ENCODE measurements around the gene EXD3. TPM values are rescaled to one million over a fixed set of nuclear protein-coding genes. Genes with fewer than 3 reads are reported as not detected.
A peak's percentile ranks its signal among the peaks of the same experiment; 100 is the strongest.

EXD3 gene
- polyA plus RNA-seq, 1 of the 3 experiments (the other 2 are of a cell fraction): 11.5 TPM

GRCh38 chr9:137435980-137436760, 13.2 kb upstream of the EXD3 start (continued):
- TF ChIP-seq MXI1 (IDR thresholded peaks at IDR 0.05; ENCODE audit: low read depth, low read length) (no peak), SMC3 (IDR thresholded peaks at IDR 0.05; ENCODE audit: low read depth, low read length) (no peak), RFX5 (IDR thresholded peaks at IDR 0.05; ENCODE audit: low read length) (no peak), USF2 (IDR thresholded peaks at IDR 0.05; ENCODE audit: borderline replicate concordance, low read depth, low read length) (no peak), ELF1 (IDR thresholded peaks at IDR 0.05) (no peak), TAF1 (IDR thresholded peaks at IDR 0.05; ENCODE audit: borderline replicate concordance, low read depth, low read length) (no peak), YY1 (IDR thresholded peaks at IDR 0.05; ENCODE audit: low read depth) (no peak)

GRCh38 chr9:137435381-137435891, 12.5 kb upstream of the EXD3 start:
- no peak for DNase-seq
- Histone ChIP-seq H2AFZ (ENCODE audit: low read depth) (peak overlapping the region; percentile 41; the same call in 1 of the 2 replicates), H3F3A (replicated peaks; ENCODE audit: insufficient read depth) (no peaks in the 10 kb centered on the region), H3K4me3 (ENCODE audit: low read depth in 2 of 2, low read length in 1 of 2) (no peak overlapping the region), H3K27ac (ENCODE audit: low read depth in 2 of 2, low read length in 1 of 2) (peak overlapping the region in 1 of 2 experiments; percentile 24; a peak in 1 of 4 replicates), H3K4me2 (peak overlapping the region; percentile 41; the same call in 1 of the 2 replicates), H3K9me2 (no peaks in the 10 kb centered on the region), H3K36me3 (replicated peaks in 1 of 2; ENCODE audit: control insufficient read depth in 1 of 2, insufficient read depth in 2 of 2, low read length in 1 of 2) (no peaks in the 10 kb centered on the region), H3K79me2 (ENCODE audit: insufficient read depth) (no peaks in the 10 kb centered on the region), H3K9me3 (no peaks in the 10 kb centered on the region), H3K4me1 (ENCODE audit: control insufficient read depth in 1 of 2, insufficient read depth in 2 of 2, low read depth in 1 of 2, low read length in 1 of 2) (peaks cover 2 to 4% of the 10 kb centered on the region in 2 experiments; a peak in 2 of 4 replicates), H4K20me1 (ENCODE audit: insufficient read depth) (no peaks in the 10 kb centered on the region), H3K9ac (no peak overlapping the region; the same call in 1 of the 2 replicates), H3K27me3 (ENCODE audit: insufficient read depth) (no peaks in the 10 kb centered on the region)
- ChIA-PET CTCF (interaction anchor here (1.3 to 5.6 kb wide), 3 partner anchors 8 to 12 kb away, joined by 5 to 27 read pairs (median 5); partner anchors contain the start of genes EXD3 and NOXA1), POLR2A (no interaction called here)
- TF ChIP-seq EP300 (IDR thresholded peaks at IDR 0.05; ENCODE audit: borderline replicate concordance in 1 of 2, low read depth in 1 of 2, low read length in 1 of 2) (no peak), TCF12 (IDR thresholded peaks at IDR 0.05) (no peak), POLR2AphosphoS5 (IDR thresholded peaks at IDR 0.05; ENCODE audit: low read depth, low read length) (no peak), ELF1 (IDR thresholded peaks at IDR 0.05) (no peak), SMC3 (IDR thresholded peaks at IDR 0.05; ENCODE audit: low read depth, low read length) (no peak), RXRA (IDR thresholded peaks at IDR 0.05; ENCODE audit: borderline replicate concordance, low read depth) (no peak), TAF1 (IDR thresholded peaks at IDR 0.05; ENCODE audit: borderline replicate concordance, low read depth, low read length) (no peak), ZBTB33 (IDR thresholded peaks at IDR 0.05; ENCODE audit: borderline replicate concordance, low read depth) (no peak), CHD2 (IDR thresholded peaks at IDR 0.05; ENCODE audit: low read length, partially characterized antibody) (no peak), JUND (IDR thresholded peaks at IDR 0.05) (no peak), NFIC (IDR thresholded peaks at IDR 0.05; ENCODE audit: borderline replicate concordance) (no peak), MAX (IDR thresholded peaks at IDR 0.05; ENCODE audit: low read depth) (no peak), TEAD4 (IDR thresholded peaks at IDR 0.05; ENCODE audit: borderline replicate concordance, insufficient read depth) (no peak), IRF3 (IDR thresholded peaks at IDR 0.05; ENCODE audit: low read depth, low read length) (no peak), USF2 (IDR thresholded peaks at IDR 0.05; ENCODE audit: borderline replicate concordance, low read depth, low read length) (no peak), GABPA (IDR thresholded peaks at IDR 0.05; ENCODE audit: low read depth) (no peak), PBX3 (IDR thresholded peaks at IDR 0.05) (no peak)
- 93% methylated on average over 15 of the region's 20 CpGs for WGBS (ENCODE audit: low lambda C conversion rate)

Measured in SK-N-SH (cell line).